ENCODE data around the gene BANP.
"Not testable (repeated sequence)": the region's sequence is repeated elsewhere in the genome, so short reads cannot be mapped to it uniquely, and the experiment has no call there.

The BANP gene

DNA sequence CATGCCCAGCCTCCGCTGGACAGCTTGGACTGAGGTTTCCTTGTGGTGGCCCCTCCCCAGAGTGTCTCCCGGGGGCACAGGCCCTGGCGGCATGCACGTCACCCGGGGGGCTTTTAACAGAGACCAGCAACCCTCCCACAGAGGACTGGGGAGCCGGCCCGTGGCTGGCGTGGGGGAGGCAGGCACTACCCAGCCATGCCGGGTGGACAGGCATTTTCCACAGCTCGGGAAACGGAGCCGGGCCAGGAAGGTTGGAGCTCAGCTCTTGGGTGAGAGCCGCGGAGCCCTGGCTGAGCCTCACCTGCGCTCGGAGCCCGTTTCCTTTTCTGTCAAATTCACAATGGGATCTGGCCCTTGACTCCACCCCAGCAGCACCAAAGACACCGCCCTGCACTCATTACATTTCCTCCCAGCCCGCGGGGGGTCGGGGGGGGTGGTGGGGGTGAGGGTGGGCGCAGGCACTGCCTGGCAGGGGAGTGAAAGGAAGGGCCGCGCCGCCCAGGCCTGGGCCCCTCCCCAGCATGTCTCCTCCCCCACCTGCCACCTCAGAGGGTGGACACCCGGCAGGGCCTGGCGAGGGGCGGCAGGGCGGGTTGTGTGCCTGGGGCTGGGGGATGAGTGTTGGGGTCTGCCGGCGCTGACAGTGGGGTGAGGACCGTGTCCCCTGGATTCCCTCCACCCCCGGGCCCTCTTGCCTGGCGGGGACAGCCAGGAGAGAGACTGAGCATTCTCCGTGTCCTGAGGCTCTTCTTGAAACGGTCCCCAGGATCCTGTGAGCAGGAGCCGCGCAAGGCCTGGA, 139.3 kb downstream of the BANP start:
- DNase-seq = not testable (repeated sequence)

DNA sequence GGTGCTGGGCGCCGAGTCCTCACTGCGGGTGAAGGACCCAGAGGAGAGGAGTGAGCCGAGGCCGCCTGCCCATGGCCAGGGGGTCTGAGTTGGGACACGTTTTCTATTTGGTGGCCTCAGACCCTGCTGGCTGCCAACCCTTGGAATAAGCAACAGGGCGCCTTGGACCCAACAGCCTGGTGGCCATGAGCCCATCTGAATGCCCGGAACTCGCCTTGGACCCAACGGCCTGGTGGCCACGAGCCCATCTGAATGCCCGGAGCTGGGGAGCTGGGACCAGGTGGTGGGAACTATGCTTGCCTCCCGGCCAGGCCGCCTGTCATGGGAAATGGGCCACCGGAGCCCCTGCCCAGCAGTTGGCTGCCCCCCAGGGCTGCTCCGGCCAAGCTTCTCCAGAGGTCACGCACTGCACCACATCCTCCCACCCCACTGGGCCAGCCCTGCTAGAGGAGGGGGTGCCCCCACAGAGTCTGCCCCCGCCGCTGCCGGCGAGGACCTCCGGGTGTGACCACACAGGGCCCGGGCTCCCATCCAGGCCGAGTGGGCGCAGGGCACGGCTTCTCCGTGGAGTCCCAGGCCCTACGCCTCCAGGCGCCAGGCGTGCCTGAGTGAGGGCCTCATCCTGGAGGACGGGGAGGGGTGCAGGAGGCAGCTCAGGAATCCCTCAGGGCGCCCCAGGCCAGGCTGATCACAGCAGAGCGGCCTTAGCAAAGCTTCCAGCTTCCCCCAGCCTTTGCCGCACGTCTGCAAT, 140.2 kb downstream of the BANP start:
- DNase-seq = not testable (repeated sequence)

DNA sequence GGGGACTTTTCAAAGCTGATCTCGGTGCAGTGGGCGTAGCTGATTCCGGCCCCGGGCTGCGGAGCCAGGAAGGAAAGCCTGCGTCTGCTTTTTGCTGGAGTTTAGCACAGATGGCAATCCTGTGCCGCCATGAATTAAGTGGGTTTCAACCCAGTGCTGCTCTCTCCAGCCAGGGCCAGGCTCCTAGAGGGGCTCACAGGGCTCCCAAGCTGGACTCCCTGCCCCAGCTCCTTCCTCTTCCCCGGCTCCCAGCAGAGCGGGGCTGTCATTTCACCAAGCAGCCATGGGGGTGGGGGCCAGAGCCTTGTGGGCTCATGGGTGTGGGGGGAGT, 140.7 kb downstream of the BANP start:
- not testable (repeated sequence) for DNase-seq

DNA sequence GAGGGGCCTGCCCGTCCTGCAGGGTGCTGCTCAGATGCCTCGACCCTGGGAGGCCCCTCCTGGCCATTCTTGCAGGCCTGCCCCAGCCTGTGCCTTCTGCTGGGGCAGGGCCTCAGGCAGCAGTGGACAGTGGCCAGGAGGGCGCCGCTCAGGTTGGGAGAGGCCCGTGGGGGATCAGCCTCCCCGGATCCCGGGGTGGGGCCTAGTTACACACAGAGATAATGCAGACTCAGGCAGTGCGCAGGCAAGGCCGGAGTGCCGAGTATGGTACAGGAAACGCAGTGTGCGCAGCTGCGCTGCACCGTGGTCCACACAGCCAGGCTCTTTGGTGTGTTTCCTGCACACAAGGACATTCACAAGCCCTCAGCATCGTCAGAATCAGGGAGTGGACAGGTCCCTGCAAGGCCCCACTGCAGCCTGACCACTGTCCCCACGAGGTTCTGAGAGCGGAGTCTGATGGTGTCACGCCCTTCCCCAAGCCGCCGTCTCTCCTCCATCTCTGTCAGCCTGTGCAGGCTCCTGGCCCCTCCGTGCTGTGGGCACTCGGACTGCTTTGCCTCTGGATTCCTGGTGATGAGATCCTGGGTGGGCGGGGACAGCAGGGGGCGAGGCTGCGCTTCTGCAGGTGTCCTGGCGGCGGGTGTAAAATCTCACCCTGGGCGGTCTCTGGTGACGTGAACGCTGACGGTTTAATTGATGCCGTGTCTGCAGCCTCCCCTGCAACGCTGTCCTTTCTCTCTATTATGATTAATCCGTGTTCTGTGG, 141.7 kb downstream of the BANP start:
- DNase-seq = not testable (repeated sequence)

DNA sequence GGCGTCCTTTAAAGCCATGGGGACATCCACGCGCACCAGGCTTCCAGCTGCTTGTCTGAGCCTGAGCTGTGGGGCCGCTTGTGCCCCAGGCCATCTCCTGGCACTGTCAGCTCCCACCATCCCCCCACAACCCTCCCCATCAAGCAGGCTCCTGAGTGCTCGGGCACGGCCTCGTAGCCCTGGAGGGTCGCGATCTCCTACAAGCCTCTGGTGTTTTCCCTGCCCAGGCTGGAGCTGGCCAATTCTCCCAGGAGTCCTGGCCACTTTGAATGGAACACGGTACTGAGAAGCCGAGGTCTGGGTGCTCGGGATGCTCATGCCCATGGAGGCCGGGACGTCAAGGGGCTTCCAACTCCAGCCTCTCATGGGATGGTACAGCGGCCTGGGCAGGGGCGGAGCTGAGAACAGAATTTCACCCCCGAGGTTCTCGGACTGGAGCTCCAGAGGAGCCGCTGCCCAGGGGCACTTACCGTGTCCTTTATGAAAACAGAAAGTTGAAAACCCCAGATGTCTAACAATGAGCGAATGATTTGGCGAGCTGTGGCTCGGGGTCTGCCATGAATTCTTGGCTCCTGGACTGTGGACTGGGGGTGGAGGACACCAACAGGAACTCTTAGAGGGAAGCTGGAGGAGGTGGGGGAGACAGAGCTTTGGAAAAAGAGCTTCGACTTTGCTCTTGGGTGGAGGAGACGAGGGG, 142.5 kb downstream of the BANP start:
- peak; percentile 78 for DNase-seq

DNA sequence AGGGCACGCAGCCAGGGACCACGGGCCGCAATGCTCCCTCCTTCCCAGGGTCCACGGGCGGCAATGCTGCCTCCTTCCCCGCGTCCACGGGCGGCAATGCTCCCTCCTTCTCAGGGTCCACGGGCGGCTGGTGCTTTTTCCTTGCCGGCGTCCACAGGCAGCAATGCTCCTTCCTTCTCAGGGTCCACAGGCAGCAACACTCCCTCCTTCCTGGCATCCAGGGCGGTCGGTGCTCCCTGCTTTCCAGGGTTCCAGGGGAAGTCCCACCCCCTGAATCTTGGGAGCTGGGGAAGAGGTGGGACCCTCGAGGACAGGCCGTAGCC, 143.0 kb downstream of the BANP start:
- DNase-seq = not testable (repeated sequence)

DNA sequence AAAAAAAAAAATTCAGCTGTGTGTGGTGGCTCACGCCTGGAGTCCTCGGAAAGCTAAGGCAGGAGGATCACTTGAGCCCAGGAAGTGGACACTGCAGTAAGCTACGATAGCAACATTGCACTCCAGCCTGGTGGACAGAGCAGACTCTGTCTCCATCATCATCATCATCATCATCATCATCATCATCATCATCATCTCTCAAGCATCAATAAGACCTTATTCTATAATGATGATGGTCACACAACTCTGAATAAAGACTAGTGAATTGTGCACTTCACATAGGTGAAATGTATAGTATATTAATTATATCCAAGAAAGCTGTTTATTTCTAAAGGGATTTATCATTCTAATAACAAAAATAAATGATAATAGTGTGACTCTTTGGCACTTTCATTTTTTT, 143.7 kb downstream of the BANP start:
- DNase-seq = not testable (repeated sequence)

DNA sequence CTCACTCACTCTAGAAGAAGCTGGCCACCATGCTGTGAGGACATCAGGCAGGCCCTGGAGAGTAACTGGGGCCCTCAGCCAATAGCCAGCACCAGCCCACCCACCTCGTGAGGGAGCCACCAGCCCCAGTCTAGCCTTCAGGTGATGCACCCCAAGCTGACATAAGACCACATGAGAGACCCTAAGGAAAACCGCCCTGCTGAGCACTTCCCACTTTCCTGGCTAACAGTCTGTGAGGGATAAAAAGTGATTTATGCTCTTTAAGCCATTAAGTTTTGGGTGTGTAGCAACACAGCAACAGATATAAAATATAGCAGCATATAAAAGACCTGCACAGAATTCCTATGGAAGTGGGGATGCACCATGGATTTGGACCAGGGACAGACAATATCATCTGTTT, 145.4 kb downstream of the BANP start:
- not testable (repeated sequence) for DNase-seq

DNA sequence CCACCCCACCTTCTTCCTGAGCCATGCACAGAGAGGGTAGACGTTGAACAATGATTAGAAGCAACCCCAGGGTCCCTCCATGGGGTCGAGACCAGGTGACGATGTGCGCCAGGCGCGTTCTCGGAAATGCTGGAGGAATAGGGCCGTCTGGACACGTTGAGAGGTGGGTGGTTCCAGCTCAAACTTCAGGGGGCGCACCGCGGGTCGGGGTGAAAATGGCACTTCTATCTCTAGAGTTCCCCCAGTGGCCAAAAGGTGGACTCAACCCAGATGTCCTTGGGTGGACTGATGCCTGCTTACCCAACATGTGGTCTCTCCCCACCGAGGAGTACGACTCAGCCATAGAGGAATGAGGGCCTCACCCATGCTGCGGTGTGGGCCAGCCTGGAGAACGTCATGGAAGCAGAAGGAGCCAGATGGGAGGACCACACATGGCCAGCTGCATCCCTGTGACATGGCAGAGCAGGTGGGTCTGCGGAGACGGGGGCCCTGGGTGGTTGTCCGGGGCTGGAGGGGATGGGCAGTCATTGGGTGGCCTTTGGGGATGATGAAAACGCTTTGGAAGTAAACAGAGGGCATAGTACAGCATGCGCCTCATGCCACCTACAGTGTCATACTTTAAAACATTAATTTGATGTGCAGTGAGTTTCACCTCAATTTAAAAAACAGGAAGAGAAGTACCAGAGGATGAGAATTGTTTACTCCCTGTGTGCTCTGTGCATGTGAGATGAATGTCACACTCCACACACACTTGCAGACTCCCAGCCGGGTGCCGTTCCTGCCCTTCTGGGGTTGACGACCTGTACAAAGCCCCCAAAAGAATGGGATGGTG, 147.7 kb downstream of the BANP start:
- not testable (repeated sequence) for DNase-seq

DNA sequence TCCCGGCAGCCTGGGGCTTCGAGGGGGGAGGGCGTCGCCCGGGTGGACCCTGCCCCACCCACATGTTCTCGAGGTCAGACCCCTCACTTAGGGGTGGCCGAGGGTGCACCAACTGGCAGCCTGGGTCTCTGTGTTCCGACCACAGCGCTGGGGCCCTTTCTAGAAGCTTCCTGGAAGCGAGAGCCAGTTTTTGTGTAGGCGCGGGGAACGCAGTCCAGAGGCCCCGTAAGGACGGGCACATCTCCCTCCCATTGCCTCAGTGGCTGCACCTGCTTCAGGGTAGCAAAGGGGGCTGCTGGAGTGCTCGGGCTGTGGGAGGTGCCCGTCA, 148.3 kb downstream of the BANP start:
- no peak for DNase-seq

DNA sequence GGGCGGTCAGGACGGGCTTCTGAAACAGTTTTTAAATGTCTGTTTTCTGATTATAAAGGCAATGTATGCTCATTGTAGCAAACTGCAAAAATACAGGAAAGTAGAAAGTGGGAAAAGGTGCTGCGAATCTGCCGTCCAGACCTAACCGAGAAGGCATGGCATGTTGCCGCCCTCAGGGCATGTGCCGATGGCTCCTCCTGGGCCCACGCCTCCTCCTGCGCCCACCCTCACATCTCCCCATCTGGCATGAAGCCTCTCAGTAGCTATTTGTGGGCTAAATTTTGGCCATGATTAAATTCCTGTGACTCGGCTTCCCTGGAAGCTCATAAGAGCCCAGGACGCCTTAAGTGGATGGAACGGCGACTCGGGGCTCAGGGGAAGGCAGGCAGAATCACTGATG, 148.7 kb downstream of the BANP start:
- DNase-seq = not testable (repeated sequence)

DNA sequence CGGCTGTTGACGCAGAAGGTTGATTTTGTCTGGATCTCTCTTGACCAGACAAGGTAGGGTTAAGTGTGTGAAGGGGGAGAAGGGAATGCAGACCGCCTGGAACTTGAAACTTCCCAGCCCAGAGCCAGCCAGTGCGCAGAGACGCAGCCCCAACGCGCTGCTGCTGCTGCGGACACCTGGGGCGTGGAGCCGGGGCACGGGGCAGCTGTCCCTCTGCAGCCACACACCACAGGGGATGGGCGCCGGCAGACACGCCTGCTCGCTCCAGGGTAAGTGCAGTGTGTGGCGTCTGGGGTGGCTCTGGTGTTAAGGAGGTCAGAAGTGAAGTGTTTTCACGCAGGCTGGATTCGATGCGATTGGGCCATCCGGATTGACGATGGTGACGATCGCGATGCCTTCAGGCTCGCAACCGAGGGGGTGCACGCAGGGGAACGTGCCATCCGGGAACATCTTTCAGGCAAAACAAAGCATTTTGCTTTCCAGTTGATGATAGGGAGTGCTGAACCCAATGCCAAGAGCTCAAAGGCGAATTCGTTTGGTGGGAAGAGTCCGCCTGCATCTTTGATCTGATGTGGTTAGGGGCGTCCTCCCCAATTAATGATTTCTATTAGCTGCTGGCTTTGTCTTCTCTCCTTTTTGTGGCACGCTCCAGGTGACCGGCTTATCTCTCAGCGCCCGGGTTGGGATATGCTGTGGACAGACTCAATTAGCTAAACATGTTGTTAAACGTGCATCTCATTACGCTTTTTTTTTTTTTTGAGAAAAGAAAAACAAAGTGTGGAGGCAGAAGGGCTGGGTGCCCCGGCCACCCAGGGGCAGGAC, 149.8 kb downstream of the BANP start:
- DNase-seq = not testable (repeated sequence)

DNA sequence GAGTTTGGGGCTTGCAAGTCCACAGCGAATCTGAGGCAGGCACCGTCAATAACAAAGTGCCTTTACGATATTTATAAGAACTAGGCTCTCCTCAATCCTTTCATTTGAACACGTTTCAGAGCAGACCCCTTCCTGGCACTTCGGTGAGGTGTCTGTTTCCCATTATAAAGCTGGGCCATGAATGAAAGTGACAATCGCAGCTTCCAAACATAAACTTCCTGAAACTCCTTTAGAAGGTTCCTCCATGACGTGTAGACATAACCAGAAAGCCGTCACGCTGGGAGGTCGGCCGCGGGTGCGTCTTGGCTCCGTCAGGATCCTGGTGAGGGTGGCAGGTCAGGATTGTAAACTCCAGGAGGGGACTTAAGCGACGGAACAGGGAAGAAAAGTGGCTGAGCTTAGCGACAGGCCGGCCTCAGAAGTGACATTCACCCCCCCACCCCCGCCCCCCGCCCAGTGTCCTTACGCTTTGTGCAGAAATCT, 150.4 kb downstream of the BANP start:
- DNase-seq = not testable (repeated sequence)

DNA sequence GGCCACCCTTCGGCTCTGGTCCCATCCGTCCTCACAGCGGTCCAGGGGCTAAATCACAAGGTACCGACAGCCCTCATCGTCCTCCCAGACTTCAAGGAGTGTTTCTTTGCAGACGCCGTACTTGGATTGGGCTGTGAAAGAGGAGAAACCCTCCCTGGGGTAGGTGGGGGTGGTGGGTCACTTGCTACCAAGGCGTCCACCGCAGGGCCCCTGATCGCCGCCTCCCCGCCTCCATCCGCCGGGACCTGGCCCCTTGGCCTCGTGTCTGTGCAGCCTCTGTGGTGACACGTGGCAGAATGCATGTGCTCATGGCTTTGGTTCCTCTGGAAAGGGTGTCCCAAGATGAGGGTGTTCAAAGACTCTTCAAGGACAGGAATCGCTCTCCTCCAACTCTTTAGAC, 151.4 kb downstream of the BANP start:
- DNase-seq = no peak

DNA sequence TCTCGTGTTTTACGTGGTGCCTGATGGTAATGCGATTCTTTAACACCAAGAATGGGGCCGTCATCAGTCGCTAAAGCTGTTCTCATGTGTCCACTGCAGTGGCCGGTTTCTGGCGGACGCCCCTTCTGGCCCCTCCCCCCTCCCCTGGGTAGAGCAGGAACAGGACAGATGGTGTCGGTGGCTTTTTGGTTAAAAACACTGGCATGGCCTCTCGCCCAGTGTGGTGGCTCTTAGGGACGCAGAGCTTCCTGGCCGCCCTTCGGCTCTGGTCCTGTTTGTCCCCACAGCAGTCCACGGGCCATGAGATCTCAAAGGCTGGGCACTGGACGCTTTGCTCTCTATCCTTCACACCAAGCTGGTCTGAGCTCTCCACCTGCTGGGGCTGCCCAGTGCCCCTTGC, 151.8 kb downstream of the BANP start:
- DNase-seq = no peak

DNA sequence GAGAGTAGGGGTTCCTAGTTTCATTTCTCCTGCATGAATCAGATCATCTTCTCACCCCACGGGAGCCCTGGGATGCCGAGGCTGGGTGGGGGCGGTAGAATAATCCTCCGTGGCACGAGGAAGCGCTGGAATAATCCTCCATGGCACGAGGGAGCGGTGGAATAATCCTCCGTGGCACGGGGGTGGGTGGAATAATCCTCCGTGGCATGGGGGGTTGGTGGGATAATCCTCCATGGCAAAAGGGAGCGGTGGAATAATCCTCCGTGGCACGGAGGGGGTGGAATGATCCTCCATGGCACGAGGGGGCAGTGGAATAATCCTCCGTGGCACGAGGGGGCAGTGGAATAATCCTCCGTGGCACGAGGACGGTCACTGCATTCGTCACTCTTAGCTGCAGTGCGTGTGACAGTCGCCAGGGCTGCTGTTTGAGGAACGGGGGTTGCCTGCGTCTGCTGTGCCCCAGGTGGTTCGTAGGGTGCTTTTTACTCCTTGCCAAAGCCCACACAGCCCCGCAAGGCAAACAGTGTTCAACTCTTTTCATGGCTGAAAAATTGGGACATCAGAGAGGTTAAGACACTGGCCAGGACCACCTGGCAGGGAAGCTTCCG, 152.5 kb downstream of the BANP start:
- no peak for DNase-seq

DNA sequence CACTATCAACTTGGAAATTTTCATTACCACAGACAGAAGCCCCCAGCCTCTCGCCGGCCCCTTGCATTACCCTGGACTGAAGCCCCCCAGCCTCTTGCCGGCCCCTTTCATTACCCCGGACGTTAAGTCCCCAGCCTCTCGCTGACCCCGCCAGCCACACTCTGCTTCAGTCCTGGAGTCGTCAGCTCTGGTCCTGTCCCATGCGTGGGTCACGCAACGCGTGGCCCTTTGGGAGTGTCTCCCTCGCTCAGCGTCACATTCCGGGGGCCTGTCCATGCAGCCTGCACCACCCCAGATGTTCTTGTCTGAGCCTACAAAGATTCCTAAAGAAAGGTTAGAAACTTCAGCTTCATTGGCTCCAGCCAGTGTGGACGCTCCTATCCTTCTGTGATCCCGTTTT, 153.1 kb downstream of the BANP start:
- not testable (repeated sequence) for DNase-seq

DNA sequence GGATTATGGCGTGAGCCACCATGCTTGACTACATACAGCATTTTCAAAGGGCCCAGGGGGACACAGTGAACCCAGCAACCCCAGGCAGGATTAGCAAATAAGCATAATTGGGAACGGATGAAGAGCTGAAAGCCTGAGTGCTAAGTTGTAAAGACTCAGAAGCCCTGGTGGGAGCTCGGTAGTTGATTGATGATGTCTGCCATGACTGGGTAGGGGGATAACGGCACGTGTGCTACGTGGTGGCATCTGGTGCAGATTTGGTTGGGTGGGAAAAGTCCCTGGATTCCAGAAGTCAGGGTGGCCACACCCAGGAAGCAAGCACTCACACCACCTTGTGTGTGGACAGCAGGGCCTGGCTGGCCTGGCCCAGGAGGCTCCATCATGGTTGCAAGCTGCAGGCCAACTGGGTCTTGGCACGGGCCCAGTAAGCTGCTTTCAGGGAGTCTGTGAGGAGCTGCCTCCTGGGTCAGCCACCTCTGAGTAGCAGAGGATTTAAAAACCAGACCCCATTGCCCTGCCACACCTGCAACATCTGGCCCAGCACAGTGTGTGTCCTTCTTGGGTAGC, 154.4 kb downstream of the BANP start:
- not testable (repeated sequence) for DNase-seq

DNA sequence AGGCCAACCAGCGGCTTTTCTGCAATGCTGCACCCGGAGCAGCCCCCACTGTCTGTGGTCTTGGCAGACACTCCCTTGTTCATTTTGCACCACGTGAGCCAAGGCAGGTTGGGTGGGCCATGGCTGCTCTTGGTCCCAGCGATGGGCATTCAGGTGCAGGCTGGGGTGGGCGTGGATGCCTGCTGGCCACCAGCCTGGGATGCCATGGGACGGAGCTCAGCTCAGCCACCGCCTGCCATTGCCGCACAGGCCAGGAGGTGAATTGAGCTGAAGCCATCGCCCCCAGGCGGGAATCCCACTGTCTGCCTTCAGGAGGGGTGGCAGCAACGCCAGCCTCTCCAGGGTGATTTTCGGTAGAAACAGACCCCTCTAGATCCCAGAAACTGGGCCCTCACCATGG, 155.3 kb downstream of the BANP start:
- DNase-seq = not testable (repeated sequence)

DNA sequence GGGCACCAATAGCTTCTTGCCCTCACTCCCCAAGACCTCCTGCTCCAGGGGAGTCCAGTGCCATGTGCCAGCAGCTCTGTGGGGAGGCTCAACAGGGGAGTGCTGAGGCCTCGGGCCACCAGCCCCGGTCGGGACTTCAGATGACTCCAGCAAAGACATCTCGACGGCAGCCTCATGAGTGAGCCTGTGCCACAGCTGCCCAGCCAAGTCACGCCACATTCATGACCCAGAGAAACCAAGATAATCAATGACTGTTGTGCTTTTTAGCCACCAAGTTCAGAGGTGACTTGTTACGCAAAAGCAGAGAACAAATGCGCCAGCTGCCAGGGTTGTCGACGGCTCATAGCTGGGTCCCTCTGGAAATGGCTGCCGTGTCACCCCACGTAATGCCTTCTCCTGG, 157.5 kb downstream of the BANP start:
- no peak for DNase-seq
